CD4-positive, alpha-beta T cell treated with Interleukin-6 at 100 ng/mL for 8 hours (primary cell): ENCODE data around the gene ADAM12.

ENCODE experiments used
- DNase-seq: peaks from one replicate; pipeline ENCODE4 v3.0.0-alpha.2; 2020; ENCODE audit warnings: mixed read lengths, low spot score

ADAM12 gene

DNA sequence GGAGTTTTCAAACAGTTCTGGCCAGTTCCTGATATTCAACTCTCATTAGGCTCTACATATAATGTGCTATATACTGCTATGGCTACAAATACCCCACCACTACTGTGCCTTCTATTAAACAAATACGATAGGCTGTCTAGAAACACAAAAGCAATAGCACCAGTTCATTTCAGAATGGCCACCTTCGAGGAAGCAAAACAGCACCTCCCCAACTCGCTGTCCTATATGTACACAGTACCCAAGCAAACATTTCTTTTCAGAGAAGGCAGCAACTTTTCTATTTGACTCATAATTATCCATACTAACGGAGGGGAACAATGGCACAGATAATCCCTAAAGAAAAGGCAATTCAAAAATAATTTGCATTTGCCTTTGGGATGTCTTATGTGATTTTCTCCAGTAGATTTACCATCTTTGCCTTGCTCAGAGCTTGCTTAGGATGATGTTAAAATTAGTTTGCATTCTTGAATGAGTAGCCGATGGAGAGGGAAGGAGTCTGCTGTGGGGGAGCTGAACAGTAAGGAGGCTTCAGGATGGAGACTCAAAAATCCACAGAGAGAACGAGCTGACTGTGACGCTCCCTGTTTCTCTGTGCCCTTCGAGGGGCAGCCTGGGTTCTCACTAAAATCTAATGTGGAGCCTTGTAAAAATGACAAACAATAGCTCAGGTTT lies 273.3 kb downstream of the ADAM12 start:
- DNase-seq = no peak

DNA sequence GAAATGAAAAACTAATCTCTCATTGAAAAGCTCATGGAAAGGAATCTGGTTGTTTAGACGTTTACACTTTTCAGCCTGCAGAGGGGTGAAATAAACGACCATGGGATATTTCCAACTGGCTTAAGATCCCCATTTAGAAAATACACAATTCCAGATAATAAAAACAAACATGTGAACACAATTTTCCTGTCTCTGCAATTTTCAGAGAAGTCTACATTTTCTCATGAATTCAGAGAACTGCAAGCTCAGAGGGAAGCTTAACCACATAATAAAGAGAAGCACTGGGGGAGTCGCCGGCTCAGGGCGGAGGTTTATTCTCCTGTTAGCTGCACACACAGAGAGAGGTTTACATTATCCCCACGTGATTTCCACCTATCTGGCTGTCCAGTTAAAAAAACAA lies 276.8 kb downstream of the ADAM12 start:
- DNase-seq = no peak

DNA sequence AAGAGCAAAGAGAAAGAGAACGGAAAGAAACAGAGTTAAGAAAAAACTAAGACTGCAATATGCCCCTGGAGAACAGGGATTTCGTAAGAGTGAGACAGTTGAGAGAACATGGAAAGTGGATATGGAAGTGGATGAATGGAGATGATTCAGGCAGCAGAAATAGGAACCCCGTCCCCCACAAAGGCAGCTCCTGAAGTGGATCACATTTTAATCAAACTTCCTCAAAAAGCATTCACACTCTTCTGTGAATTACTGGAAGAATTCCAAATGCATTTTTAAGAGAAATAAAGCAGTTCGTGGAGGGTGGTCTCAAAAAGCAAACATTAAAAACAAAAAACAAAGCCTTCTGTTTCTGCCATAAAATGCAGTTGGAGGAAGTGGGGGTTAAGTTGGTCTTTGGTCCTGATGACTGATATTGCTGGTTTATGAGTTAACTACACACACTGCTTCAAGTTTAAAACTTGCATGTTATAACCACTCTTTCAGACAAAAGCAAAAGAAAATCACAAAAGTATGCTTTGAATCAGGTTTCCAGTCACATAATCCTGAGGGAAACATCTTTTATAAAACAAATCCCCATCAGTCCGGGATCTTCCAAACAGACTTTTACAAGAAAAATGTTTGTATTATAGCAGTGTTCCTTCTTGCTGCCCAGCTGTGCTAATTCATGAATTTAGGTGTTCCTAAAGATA lies 277.6 kb downstream of the ADAM12 start:
- DNase-seq = no peak

DNA sequence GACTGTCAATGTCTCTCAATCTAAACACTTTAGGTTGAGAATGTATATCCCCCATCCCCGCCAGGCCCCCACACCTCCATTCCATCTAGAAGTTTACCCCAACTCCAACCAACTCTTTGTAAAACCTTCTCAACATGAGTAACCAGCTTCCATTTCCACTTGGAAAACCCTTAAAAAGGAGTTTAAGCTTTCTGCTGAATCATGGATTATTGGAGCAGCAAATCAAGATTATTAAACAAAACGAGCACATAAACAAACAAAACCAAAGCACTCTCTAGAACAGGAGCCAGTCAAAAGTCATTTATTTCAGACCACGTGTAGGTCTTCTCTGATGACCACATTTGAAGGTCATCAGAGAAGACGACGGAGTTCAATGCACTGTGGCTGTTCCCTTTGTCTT lies 278.4 kb downstream of the ADAM12 start:
- no peak for DNase-seq

DNA sequence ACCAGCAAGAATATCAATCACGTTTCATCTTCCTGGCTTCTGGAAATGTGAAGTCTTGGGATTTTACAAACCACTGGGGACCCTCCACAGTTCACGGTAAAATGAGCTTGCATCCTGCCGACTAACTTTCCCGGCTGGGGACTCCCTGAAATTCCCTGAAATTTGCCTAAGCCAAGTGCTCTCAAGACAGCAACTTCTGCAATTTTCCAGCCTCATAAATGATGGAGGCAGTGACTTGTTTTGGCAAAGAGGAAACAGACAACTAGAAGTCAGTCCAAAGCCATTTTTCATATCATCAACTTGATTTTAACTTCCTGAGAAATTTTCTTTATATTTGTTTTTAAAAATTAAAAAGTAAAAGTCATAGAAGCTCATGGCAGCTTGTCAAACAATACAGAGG lies 279.6 kb downstream of the ADAM12 start:
- DNase-seq = no peak

DNA sequence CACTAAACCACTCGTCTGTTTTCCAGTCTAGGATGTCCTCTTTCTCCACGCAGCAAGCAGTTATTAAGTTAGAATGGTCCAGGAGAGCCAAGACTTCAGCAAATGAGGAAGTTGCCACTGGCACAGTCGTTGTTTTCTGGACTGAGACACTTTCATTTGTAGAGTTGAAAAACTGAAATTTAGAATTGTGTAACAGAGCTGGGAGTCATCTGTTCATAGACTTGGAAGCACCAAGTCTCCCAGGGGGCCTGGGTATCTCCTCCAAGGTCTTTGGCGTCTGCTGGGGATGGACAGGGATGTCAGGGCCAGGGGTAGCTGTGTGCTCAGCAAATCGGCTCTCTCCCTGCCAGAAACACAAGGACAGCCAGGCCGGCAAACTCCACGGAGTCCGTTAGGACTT lies 283.5 kb downstream of the ADAM12 start:
- no peak for DNase-seq

DNA sequence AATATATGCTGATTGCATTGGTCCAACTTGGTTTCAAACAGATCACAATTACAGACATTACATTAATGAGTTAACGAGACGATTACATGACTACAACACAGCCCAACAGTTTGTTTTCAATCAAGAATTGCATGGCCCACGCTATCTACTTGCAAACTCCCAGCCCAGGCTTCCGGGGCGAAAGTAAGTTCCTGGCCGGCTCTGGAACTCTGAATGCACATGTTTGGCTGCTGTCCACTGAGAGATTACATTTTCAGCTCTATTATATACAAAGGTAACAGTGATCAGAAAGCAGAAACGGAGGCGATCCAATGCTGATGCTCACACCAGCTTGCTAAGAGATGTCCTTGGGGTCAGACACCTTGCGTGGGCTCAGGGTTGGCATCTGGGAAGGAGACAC lies 285.6 kb downstream of the ADAM12 start:
- no peak for DNase-seq

DNA sequence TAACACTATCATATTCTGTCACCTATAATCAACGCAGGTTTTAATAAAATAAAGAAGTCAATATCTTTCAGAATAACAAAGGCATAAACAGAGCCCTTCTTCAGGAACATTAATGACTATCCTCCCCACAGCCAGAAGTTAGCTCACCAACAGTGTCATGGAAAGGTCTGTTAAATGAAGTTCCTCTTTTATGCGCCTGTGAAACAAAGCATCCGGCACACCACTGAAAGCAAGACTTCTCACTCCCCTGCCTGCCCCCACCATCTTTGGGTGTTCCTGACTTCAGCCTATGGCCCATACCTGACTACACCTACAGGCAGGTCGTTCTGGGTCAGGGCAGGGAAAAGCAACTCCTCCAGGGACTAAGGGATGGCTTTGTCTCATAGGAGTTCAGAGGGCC lies 286.5 kb downstream of the ADAM12 start:
- no peak for DNase-seq

DNA sequence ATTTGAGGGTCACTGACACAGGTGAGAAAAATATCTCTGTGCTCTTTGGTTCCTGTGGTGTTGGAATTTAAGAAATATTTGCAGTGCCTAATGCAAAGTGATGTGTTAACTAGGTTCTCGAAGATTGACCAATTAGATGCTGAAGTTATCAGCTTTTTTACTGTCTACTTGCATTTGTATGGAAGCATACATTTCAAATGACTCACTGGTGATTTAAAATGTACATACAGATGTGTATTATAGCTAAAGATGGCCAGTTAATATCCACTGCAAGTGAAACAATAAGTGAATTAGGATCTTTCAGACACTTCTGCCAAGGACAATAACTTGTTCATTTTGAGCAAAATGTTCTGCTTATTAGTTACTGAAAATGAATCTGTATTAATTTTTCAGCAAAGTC lies 287.0 kb downstream of the ADAM12 start:
- DNase-seq = no peak

DNA sequence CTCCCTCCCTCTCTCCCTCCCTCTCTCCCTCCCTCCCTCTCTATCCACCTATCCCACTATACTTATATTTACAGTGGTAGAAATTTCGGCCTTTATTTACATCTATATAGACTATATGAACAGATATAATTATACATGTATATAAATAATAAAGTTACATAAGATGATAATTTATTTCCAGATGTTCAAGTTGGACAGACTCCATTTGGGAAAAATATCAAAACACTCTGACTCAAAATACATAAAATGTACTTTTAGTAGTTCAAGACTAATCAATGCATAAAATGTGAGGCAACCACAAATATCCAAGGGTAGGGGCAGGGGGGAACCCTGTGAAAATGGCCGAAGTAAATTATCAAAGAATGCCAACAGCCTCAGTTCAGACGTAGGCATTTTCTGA lies 288.9 kb downstream of the ADAM12 start:
- no peak for DNase-seq

DNA sequence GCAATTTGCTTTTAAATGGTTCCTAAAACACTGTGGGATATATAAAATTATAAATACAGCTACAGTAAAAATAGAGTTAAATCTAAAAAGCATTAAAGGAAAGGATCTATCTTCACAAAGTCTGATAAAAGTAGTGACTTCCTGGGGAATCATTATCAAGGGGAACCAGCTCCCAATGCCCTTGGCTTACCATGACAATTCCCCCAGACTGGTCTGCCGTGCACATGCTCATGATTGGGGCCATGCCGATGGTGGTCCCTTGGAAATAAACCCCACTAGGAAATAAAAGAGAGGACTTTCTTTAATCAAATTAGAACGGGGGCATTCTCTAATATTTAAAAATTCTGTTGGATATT lies 290.1 kb downstream of the ADAM12 start:
- no peak for DNase-seq

DNA sequence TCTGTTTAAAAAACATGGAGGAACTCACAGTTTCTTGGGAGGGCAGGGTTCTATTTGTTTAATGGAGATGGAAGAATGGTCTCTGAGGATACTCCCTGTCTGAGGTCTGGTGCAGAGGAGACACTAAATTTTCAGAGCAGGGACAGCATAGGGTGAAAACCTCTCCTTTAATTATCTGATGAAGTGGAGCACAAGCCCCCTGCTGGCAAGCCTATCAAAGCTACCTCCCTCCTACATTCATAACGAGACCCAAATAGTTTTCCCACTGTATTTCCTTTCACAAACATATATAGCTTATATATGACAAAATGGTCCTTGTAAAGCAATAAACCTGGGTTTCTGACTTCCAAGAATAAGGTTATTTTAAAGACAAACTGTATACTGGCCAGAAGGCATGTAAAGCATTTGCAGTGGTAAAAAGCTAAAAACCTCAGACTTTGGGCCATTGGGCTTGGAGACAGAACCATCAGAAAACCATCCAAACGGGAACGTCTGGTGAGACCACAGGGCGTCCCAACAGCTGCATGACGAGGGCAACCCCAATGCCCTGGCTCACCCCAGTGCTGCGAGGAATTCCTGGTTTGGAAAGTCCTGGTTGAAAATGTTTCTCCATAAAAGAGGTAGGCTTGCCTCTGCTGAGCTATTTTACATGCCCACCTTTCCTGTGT lies 290.6 kb downstream of the ADAM12 start:
- no peak for DNase-seq

DNA sequence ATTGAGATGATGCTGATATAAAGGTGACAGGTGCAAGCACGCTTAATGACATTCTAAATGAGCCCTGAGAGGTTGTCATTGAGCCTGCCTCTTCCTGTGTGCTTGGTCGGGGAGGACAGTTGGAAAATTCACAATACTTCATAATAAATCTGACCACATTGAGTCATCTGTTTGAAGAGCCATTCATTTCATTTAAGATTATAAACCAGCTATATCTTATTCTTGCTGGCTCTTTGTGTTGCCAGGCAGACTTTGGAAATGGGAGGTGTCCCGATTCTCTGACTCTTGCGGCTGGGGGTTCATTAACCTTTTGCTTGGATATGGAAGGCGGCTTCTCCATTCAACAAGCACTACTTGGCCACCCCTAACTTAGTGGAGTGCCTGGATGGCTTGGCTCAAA lies 293.7 kb downstream of the ADAM12 start:
- no peak for DNase-seq

DNA sequence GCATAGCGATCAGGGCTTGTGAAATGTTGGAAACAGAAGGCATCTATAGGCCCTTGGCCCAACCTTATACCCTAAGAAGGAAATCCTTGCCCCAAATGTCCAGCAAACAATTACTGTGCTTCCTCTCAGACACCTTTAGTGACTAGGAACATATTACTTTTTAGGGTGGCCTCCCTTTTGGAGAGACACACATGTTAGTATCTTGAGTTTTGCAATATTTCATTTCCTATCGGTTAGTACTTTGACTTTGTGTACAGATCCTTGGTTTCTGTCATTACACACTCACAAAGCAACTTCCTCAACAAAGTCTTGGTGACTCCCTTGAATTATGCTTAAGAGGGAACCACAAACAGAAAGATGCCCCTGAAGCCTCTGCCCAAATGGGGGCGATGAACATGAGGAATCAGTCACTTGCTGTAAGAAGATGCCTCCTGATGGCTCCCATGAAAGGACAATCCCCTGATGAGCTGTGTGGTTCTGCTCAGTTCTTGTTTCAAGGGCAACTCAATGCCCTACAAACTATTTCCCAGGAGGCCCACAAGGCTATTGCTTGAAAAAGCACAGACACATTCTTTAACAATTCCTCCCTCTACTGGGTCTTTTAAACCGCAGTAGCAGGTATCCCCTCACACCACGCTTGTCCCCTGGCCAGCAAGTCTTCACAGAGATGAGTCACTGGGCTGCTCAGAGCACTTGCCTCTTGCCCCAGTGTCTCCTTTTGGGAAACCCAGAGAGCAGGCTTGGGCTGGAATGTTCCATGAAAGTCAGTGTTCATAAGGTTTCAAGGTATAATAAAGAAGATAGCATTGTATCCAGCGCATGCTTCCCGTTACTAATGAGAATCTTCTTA lies 295.7 kb downstream of the ADAM12 start:
- DNase-seq = no peak

DNA sequence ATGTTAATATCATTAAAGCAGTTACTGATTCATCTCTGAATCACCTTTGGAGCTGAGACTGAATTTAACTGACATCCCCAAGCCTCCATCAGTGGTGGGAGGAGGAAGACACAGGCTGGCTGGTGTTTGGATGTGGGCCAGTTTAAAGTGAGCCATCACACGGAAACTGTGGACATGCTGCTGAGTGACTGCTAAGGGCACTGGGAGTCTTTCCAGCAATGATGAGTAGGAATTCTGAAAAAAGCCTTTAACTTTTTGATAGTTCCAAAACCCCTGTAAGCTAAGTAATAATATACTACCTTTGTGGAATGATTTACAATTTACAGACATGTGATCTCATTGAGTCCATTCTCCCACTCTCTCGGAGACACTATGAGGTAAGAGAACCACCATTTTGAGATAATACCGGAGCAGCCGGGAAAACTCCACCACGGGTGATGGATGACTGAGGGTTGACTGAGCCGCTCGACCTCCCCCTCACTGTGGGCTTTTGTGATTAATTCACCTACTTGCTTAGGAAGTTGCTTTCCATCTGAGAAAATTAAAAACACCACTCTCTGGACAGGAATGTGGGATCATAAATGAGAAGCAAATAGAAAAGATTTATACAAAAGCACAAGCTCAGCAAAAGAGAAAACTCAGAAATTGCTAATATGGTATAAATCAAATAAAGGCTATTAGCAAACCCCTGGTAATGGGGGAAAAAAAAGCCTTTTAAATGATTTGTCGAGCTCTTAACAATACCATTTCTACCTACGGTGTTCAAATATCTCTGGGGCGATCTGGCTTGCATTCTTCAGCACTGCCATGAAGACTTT lies 297.2 kb downstream of the ADAM12 start:
- DNase-seq = no peak

DNA sequence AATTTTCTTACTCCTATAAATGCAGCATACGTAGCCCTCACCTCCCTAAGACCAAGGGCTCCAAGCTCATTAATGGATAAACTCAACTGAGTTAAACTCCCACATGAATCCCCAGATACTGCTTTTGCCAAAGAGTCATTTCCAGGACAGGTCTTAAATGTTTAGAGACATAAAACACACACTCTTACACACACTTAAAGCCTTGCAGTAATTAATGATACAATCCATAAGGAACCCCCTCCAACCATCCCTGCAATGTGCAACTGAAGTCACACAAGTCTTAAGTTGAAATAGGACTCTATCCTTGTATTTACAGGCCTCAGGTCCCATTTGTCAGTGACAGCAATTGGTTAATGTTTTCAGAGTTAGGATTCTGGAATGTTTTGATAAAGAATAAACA lies 297.8 kb downstream of the ADAM12 start:
- no peak for DNase-seq

DNA sequence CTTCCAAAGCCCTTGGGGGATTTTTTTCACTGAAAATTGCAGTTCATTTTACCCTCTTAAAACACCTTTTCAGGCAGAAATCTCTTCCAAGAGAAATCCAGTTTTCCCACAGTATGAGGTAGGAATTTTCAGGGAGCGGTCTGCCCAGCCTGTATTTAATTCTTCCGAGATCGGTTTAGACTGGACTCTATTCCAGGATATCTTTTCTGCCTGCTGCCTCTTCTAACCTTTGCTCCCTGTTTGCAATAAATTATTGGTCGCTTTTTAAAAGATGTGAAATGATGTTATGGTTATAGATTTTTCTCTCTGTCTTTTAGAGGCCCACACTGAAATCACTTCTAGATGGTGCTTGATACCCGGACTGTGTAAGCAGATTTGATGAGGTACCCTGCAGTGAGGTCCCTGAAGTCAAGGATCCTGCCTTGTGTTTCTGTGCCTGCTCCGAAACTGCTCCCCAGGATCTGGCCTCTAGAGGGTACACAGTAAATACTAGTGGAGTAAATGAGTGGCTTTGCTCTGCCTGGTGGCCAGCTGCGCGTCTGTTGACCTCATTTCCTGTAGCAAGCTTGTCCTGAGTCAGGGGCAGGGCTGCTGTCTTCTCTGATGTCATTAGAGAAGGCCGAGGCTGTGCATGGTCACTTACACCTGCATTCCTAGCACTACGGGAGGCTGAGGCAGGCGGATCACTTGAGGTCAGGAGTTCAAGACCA lies 300.3 kb downstream of the ADAM12 start:
- no peak for DNase-seq

DNA sequence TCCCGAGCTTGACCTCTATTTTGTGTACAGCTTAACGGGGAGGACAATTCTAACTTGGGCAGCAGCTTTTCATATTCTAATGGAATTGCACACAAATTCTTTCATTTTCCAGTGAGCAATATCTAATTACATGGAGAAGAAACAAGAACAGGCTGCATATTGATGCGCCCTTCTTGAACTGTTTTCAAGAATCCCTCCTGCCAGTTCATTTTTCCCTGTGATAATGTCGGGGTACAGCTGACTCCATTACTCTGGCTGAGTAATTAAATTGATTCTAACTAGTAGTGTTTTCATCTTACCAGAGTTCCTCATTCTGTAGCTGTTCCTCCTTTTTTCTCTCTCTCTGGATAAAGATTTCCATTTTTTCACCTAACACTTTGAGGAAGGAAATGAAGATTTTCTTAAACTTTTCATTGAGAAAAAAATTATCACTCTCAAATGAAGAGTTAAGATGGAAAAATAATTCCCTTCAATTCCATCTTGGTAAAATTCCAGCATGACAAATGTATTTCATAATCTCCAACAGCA lies 301.1 kb downstream of the ADAM12 start:
- DNase-seq = no peak

DNA sequence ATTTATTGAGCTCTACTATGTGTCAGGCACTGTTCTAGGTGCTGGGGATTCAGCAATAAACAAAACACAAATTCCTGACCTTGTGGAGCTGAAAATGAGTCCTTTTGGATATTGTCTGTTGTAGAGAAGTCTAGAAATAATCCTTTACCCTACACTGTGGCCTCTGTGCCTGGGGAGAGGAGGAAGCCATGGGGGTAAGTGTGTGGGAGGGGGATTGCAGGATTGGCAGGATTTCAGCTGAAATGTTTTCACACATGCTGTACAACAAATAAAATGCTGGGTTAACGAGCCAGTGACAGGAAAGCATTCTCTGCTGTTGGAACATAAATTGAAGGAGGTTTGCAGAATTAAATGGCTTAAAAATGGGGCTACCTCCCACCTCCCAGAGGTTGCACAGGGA lies 302.5 kb downstream of the ADAM12 start:
- no peak for DNase-seq

DNA sequence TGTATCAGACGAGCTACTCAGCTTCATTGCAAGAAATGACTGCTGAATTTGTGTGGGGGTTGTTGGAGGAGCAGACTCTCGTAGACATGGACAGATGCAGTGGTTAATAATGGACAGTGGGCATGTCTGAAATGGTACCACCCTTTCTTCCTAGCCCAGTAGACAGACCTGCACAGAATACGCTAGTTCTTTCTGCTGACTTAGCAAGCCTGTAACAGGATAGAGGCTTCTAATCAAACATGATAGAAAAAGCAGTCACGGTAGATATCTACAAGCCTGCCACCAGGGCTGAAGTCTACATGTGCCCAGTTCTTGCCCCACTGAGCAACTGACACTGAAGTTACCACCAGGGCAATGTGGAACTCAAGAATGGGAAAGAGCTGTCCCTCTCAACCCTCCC lies 303.9 kb downstream of the ADAM12 start:
- DNase-seq = no peak

DNA sequence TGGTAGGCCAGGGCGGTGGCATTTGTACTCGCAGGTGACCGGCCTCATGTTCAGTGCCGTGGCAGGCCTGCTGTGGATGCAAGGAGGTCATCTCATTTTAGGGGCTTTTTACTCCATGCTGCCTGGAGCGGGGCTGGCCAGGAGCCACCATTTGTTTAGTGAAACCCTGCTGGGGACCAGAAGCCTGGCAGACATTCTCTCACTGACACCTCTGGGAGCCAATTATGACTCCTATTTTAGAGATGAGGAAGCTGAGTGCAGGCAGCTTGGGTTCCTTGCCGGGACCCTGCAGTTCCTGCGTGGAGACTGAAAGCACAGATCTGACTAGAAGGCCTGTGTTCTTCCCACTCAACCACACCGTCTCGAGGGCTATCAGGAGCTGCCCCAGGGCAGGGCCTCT lies 305.3 kb downstream of the ADAM12 start:
- DNase-seq = no peak
